ENCODE measurements around the gene LCE1B. TPM values are rescaled to one million over a fixed set of nuclear protein-coding genes. Genes with fewer than 3 reads are reported as not detected.

Gene LCE1B
- total RNA-seq, 1 experiment from 2014 or later = not detected

- no peak for DNase-seq
- intact Hi-C loops (cut with micrococcal nuclease; ENCODE audit: unreplicated experiment) = no loop called here
- CTCF ChIA-PET = no interaction called here
- TF ChIP-seq, protein P1, sequence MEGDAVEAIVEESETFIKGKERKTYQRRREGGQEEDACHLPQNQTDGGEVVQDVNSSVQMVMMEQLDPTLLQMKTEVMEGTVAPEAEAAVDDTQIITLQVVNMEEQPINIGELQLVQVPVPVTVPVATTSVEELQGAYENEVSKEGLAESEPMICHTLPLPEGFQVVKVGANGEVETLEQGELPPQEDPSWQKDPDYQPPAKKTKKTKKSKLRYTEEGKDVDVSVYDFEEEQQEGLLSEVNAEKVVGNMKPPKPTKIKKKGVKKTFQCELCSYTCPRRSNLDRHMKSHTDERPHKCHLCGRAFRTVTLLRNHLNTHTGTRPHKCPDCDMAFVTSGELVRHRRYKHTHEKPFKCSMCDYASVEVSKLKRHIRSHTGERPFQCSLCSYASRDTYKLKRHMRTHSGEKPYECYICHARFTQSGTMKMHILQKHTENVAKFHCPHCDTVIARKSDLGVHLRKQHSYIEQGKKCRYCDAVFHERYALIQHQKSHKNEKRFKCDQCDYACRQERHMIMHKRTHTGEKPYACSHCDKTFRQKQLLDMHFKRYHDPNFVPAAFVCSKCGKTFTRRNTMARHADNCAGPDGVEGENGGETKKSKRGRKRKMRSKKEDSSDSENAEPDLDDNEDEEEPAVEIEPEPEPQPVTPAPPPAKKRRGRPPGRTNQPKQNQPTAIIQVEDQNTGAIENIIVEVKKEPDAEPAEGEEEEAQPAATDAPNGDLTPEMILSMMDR (IDR thresholded peaks at IDR 0.05; ENCODE audit: insufficient read depth in 1 of 2, low read depth in 1 of 2, low read length in 1 of 2, severe bottlenecking in 1 of 2, unreplicated experiment in 1 of 2) = no peak
- Histone ChIP-seq H3K36me3 (ENCODE audit: control insufficient read depth, insufficient read depth, low read length) (no peaks in the 10 kb centered on the region), H3K4me3 (ENCODE audit: low read depth, low read length) (no peak within 1 kb of the TSS), H3K4me1 (no peaks in the 10 kb centered on the region), H3K9me3 (no peaks in the 10 kb centered on the region; the same call in 1 of the 2 replicates), H3K27me3 (replicated peaks; ENCODE audit: control insufficient read depth, insufficient read depth, low read length) (no peaks in the 10 kb centered on the region)
- no peak within 1 kb of the TSS for H3K4me3 Mint-ChIP-seq (ENCODE audit: unreplicated experiment)
- BruUV-seq (replicated peaks) = no TSS peak
- no peaks in the 10 kb centered on the region for H3K36me3 Mint-ChIP-seq (ENCODE audit: insufficient read depth, unreplicated experiment)
- no peak within 1 kb of the TSS for H3K27ac Mint-ChIP-seq (ENCODE audit: unreplicated experiment)
- POLR2A ChIA-PET = no interaction called here
- no peaks in the 10 kb centered on the region for H3K9me3 Mint-ChIP-seq (ENCODE audit: unreplicated experiment)
- peaks cover 16% of the 10 kb centered on the region for H3K27me3 Mint-ChIP-seq (ENCODE audit: insufficient read depth, unreplicated experiment)
- no peaks in the 10 kb centered on the region for H3K4me1 Mint-ChIP-seq (ENCODE audit: low read depth, unreplicated experiment)
Observed at GRCh38 chr1:152796421-152796820, 15.3 kb upstream of the LCE1B start, which contains the start of gene LCE1D. Gene LCE1D (plus strand): TSS chr1:152796721. CDS start chr1:152797795, 1,074 bp downstream.

DNA sequence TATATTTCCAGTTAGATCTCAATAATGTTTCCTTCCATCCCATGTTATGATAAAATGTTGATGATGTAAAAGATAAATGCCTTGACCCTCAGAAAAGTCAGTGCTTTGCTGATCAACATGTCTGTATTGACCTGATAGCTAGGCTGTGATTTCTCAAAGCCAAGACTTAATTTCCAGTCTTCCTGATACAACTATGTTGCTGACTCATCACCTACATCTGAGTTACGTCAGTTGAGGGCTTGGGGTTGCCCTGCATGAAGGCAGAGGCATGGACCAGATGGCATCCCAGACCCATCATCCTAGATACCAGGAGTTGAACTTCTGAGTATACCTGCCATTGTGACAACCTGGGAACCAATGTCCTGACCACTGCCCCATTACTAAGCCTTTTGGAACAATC, 10.4 kb upstream of the LCE1B start:
- Mint-ChIP-seq H3K9me3 (ENCODE audit: unreplicated experiment) (no peaks in the 10 kb centered on the region), H3K27ac (ENCODE audit: unreplicated experiment) (no peak overlapping the region), H3K36me3 (ENCODE audit: insufficient read depth, unreplicated experiment) (no peaks in the 10 kb centered on the region), H3K4me1 (ENCODE audit: low read depth, unreplicated experiment) (no peaks in the 10 kb centered on the region), H3K4me3 (ENCODE audit: unreplicated experiment) (no peak overlapping the region), H3K27me3 (ENCODE audit: insufficient read depth, unreplicated experiment) (peaks cover 31% of the 10 kb centered on the region)
- Histone ChIP-seq H3K4me3 (ENCODE audit: low read depth, low read length) (no peak overlapping the region), H3K4me1 (no peaks in the 10 kb centered on the region), H3K36me3 (ENCODE audit: control insufficient read depth, insufficient read depth, low read length) (no peaks in the 10 kb centered on the region), H3K9me3 (no peaks in the 10 kb centered on the region; the same call in 1 of the 2 replicates), H3K27me3 (replicated peaks; ENCODE audit: control insufficient read depth, insufficient read depth, low read length) (no peaks in the 10 kb centered on the region)
- TF ChIP-seq, protein P1 (IDR thresholded peaks at IDR 0.05; ENCODE audit: insufficient read depth in 1 of 2, low read depth in 1 of 2, low read length in 1 of 2, severe bottlenecking in 1 of 2, unreplicated experiment in 1 of 2) = no peak
- intact Hi-C loops (cut with micrococcal nuclease; ENCODE audit: unreplicated experiment) = no loop called here
- no TSS peak for BruUV-seq (replicated peaks)
- DNase-seq = no peak
- ChIA-PET CTCF (no interaction called here), POLR2A (no interaction called here)

DNA sequence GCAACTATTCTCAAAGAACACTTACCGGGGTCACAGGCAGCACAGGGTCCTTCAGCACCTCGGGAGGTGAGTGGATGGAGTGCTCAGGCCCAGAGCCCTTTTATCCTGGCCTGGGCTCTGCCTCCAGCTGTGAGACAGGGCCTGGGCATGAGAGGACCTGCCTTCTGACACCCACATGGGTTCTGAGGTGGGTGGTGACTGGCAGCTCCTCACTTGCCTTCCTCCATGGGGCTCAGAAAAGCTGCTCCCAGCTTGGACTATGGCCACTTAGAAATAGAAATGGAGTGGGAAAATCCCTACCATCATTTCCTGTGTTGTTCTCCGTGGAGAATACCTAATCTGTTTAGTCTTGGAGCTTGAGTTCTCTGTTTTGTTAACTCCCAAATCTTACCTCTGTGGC, 5.2 kb upstream of the LCE1B start, which contains the start of gene LCE1C:
Gene LCE1C (minus strand): TSS at position 76 of the 400 bp plus-strand sequence. CDS start 1,173 bp downstream, outside the sequence.
- Mint-ChIP-seq H3K4me1 (ENCODE audit: low read depth, unreplicated experiment) (no peaks in the 10 kb centered on the region), H3K27me3 (ENCODE audit: insufficient read depth, unreplicated experiment) (peaks cover 27% of the 10 kb centered on the region), H3K27ac (ENCODE audit: unreplicated experiment) (no peak within 1 kb of the TSS), H3K4me3 (ENCODE audit: unreplicated experiment) (no peak within 1 kb of the TSS), H3K36me3 (ENCODE audit: insufficient read depth, unreplicated experiment) (no peaks in the 10 kb centered on the region), H3K9me3 (ENCODE audit: unreplicated experiment) (no peaks in the 10 kb centered on the region)
- H3K4me3 ChIP-seq (ENCODE audit: low read depth, low read length) = no peak within 1 kb of the TSS
- H3K9me3 ChIP-seq = no peaks in the 10 kb centered on the region
- no peaks in the 10 kb centered on the region for H3K36me3 ChIP-seq (ENCODE audit: control insufficient read depth, insufficient read depth, low read length)
- intact Hi-C loops (cut with micrococcal nuclease; ENCODE audit: unreplicated experiment) = no loop called here
- H3K4me1 ChIP-seq = no peaks in the 10 kb centered on the region
- H3K27me3 ChIP-seq (replicated peaks; ENCODE audit: control insufficient read depth, insufficient read depth, low read length) = no peaks in the 10 kb centered on the region
- TF ChIP-seq, protein P1 (IDR thresholded peaks at IDR 0.05; ENCODE audit: insufficient read depth in 1 of 2, low read depth in 1 of 2, low read length in 1 of 2, severe bottlenecking in 1 of 2, unreplicated experiment in 1 of 2) = no peak
- no peak for DNase-seq
- BruUV-seq (replicated peaks) = no TSS peak
- ChIA-PET POLR2A (no interaction called here), CTCF (no interaction called here)
